ENCODE measurements around the gene KRT3. TPM values are rescaled to one million over a fixed set of nuclear protein-coding genes. Genes with fewer than 3 reads are reported as not detected.

The KRT3 gene
- total and polyA plus RNA-seq, 10 of the 15 experiments (the other 5 are each of a cell fraction or from before 2014, with no cell fraction given) = not detected

- Histone ChIP-seq H3K79me2 (ENCODE audit: control insufficient read depth, insufficient read depth, low read length) (no peaks in the 10 kb centered on the region), H3K9me3 (replicated peaks; ENCODE audit: control insufficient read depth, insufficient read depth, low read length) (no peaks in the 10 kb centered on the region), H3K27me3 (replicated peaks in 1 of 2; ENCODE audit: control insufficient read depth in 2 of 2, insufficient read depth in 2 of 2, low read length in 1 of 2) (peaks cover 0 to 9% of the 10 kb centered on the region in 2 experiments; a peak in 2 of 4 replicates), H4K20me1 (ENCODE audit: control insufficient read depth, insufficient read depth) (no peaks in the 10 kb centered on the region; the same call in 1 of the 2 replicates), H3K4me2 (ENCODE audit: control insufficient read depth, insufficient read depth) (no peak overlapping the region), H3K9ac (ENCODE audit: control insufficient read depth, insufficient read depth, low read length) (no peak overlapping the region), H3K4me3 (no peak overlapping the region), H3K27ac (ENCODE audit: control insufficient read depth, insufficient read depth) (no peak overlapping the region), H2AFZ (ENCODE audit: control insufficient read depth, low read depth, low read length) (no peak overlapping the region), H3K36me3 (ENCODE audit: control insufficient read depth in 2 of 2, insufficient read depth in 2 of 2, low read length in 1 of 2) (no peaks in the 10 kb centered on the region), H3K4me1 (ENCODE audit: control insufficient read depth, insufficient read depth, low read length) (no peaks in the 10 kb centered on the region)
- WGBS (ENCODE audit: insufficient coverage, insufficient replicate concordance, low lambda C conversion rate, missing lambda C conversion rate) = 16% methylated on average over 5 of the region's 5 CpGs
- ChIA-PET SMC1A (ENCODE audit: uncharacterized antibody, unreplicated experiment) (no interaction called here), CTCF (interaction anchor here (0.6 kb wide), 1 partner anchor 668 kb away, joined by 3 read pairs; no protein-coding TSS in a partner anchor), RAD21 (ENCODE audit: unreplicated experiment) (no interaction called here), POLR2A (no interaction called here)
- DNase-seq (ENCODE audit: low read depth, low spot score) = no peak
- no TSS peak for BruUV-seq (replicated peaks)
- in situ Hi-C loops (cut with MboI) (no loop called here), intact Hi-C loops (cut with micrococcal nuclease; ENCODE audit: unreplicated experiment) (no loop called here)
- FAIRE-seq = no peak
- no peak for ATAC-seq
- TF ChIP-seq ZNF592 (IDR thresholded peaks at IDR 0.05) = no peak
- TF ChIP-seq SMC3 (IDR thresholded peaks at IDR 0.05; ENCODE audit: borderline replicate concordance, low read length) = no peak
- TF ChIP-seq ZNF207 (IDR thresholded peaks at IDR 0.05; ENCODE audit: borderline replicate concordance) = no peak
- no peak for TF ChIP-seq STAT1 (conservative IDR thresholded peaks at IDR 0.05)
- no peak for TF ChIP-seq POLR2A (IDR thresholded peaks at IDR 0.05; ENCODE audit: low read depth, low read length)
- no peak for TF ChIP-seq NR2C2 (IDR thresholded peaks at IDR 0.05; ENCODE audit: borderline replicate concordance, control insufficient read depth, insufficient read length, low read depth)
- TF ChIP-seq CBFB (IDR thresholded peaks at IDR 0.05; ENCODE audit: low read depth) = no peak
- TF ChIP-seq CREB1 (IDR thresholded peaks at IDR 0.05; ENCODE audit: low read depth) = no peak
- TF ChIP-seq BCLAF1 (IDR thresholded peaks at IDR 0.05) = no peak
- TF ChIP-seq ZNF622 (IDR thresholded peaks at IDR 0.05) = no peak
- TF ChIP-seq ETV6 (conservative IDR thresholded peaks at IDR 0.05 in 1 of 2, IDR thresholded peaks at IDR 0.05 in 1 of 2; ENCODE audit: borderline replicate concordance in 1 of 2, low read depth in 1 of 2) = no peak
- TF ChIP-seq, protein P1, sequence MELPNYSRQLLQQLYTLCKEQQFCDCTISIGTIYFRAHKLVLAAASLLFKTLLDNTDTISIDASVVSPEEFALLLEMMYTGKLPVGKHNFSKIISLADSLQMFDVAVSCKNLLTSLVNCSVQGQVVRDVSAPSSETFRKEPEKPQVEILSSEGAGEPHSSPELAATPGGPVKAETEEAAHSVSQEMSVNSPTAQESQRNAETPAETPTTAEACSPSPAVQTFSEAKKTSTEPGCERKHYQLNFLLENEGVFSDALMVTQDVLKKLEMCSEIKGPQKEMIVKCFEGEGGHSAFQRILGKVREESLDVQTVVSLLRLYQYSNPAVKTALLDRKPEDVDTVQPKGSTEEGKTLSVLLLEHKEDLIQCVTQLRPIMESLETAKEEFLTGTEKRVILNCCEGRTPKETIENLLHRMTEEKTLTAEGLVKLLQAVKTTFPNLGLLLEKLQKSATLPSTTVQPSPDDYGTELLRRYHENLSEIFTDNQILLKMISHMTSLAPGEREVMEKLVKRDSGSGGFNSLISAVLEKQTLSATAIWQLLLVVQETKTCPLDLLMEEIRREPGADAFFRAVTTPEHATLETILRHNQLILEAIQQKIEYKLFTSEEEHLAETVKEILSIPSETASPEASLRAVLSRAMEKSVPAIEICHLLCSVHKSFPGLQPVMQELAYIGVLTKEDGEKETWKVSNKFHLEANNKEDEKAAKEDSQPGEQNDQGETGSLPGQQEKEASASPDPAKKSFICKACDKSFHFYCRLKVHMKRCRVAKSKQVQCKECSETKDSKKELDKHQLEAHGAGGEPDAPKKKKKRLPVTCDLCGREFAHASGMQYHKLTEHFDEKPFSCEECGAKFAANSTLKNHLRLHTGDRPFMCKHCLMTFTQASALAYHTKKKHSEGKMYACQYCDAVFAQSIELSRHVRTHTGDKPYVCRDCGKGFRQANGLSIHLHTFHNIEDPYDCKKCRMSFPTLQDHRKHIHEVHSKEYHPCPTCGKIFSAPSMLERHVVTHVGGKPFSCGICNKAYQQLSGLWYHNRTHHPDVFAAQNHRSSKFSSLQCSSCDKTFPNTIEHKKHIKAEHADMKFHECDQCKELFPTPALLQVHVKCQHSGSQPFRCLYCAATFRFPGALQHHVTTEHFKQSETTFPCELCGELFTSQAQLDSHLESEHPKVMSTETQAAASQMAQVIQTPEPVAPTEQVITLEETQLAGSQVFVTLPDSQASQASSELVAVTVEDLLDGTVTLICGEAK (IDR thresholded peaks at IDR 0.05; ENCODE audit: borderline replicate concordance) = no peak
Observed at GRCh38 chr12:52824741-52825410, 29.0 kb upstream of the KRT3 start.

All from GM12878 (cell line).